PFSK-1 (cell line): ENCODE measurements around the gene HSCB.

Experiments
- POLR2AphosphoS5 ChIP-seq: IDR thresholded peaks from 2 replicates; pipeline ENCODE4 v1.6.1; 2012; ENCODE audit warnings: low read depth, mild to moderate bottlenecking, control low read depth, low read length, moderate library complexity
- TAF1 ChIP-seq: IDR thresholded peaks from 2 replicates; pipeline ENCODE4 v1.6.1; 2012; ENCODE audit warnings: low read length, control low read depth, borderline replicate concordance; ENCODE audit not compliant: insufficient read depth
- TF ChIP-seq, protein P1 (sequence below), 2 experiments: IDR thresholded peaks; 2 replicates each; pipeline versions ENCODE4 v1.6.1 to v1.8.0; 2011 to 2012; ENCODE audit warnings: low read depth in 2 of 2, low read length in 2 of 2, control low read depth in 1 of 2, inconsistent platforms in 1 of 2, mild to moderate bottlenecking in 1 of 2, moderate library complexity in 1 of 2; ENCODE audit not compliant: insufficient read depth in 1 of 2

DNA sequence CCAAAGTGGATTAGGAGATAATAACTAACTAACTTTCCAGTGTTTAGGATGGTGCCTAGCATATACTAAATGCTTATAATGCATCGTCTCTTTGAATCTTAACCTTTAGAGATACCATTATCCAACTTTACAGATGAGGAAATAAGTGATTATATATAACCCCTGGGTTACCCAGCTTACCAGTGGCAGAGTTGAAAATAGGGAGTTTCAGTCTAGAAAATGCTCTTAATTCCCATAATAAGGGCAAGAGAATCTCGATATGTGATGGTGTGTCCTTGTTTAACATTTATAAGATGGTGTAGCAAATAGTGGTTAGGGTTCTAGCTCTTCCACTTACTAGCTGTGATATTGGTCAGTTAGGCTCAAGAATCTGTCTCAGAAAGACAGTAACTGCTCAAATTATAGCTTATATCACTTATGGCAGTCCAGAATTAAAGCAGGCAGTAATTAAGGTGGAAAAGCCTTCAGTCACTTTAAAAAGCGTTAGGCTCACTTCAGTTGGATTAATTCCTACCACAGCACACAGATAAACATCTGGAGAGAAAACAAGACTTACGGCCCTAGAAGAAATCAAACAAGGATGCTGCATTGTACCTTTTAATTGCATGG is 52.2 kb downstream of the HSCB start:
- TF ChIP-seq POLR2AphosphoS5 (no peak), TAF1 (no peak)
- TF ChIP-seq, protein P1, sequence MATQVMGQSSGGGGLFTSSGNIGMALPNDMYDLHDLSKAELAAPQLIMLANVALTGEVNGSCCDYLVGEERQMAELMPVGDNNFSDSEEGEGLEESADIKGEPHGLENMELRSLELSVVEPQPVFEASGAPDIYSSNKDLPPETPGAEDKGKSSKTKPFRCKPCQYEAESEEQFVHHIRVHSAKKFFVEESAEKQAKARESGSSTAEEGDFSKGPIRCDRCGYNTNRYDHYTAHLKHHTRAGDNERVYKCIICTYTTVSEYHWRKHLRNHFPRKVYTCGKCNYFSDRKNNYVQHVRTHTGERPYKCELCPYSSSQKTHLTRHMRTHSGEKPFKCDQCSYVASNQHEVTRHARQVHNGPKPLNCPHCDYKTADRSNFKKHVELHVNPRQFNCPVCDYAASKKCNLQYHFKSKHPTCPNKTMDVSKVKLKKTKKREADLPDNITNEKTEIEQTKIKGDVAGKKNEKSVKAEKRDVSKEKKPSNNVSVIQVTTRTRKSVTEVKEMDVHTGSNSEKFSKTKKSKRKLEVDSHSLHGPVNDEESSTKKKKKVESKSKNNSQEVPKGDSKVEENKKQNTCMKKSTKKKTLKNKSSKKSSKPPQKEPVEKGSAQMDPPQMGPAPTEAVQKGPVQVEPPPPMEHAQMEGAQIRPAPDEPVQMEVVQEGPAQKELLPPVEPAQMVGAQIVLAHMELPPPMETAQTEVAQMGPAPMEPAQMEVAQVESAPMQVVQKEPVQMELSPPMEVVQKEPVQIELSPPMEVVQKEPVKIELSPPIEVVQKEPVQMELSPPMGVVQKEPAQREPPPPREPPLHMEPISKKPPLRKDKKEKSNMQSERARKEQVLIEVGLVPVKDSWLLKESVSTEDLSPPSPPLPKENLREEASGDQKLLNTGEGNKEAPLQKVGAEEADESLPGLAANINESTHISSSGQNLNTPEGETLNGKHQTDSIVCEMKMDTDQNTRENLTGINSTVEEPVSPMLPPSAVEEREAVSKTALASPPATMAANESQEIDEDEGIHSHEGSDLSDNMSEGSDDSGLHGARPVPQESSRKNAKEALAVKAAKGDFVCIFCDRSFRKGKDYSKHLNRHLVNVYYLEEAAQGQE (IDR thresholded peaks at IDR 0.05; ENCODE audit: insufficient read depth in 1 of 2, low read depth in 2 of 2, low read length in 2 of 2): no peak
